Progenitor cell of endocrine pancreas (in vitro differentiated cells): Measurements from ENCODE around the gene NOS1AP. TPM values are rescaled to one million over a fixed set of nuclear protein-coding genes. Genes with fewer than 3 reads are reported as not detected.

Experiments
- DNase-seq: peaks from one replicate; pipeline ENCODE4 v3.0.0; 2021; ENCODE audit warnings: low spot score; ENCODE audit not compliant: unreplicated experiment
- H3K27ac Mint-ChIP-seq: 2 replicates; pipeline ENCODE4 v1.8.0; 2021; ENCODE audit warnings: mild to moderate bottlenecking, moderate library complexity, mixed read lengths
- H3K27me3 Mint-ChIP-seq: 2 replicates; pipeline ENCODE4 v1.8.0; 2021; ENCODE audit warnings: mixed read lengths
- H3K36me3 Mint-ChIP-seq: 2 replicates; pipeline ENCODE4 v1.8.0; 2022; ENCODE audit warnings: mixed read lengths; ENCODE audit not compliant: insufficient read depth
- H3K4me1 Mint-ChIP-seq: 2 replicates; pipeline ENCODE4 v1.8.0; 2021; ENCODE audit warnings: low read depth, mixed read lengths
- H3K4me3 Mint-ChIP-seq: 2 replicates; pipeline ENCODE4 v1.8.0; 2021; ENCODE audit warnings: low read depth, mild to moderate bottlenecking, moderate library complexity, mixed read lengths
- H3K9me3 Mint-ChIP-seq: 2 replicates; pipeline ENCODE4 v1.8.0; 2021; ENCODE audit warnings: low read depth, mixed read lengths
- total RNA-seq: library from RNA; stranded (reverse); gene quantifications from 2 replicates; pipeline ENCODE4 v1.2.1, GENCODE V29; 2021
- TF ChIP-seq, protein P1 (sequence below): fragments of 200-600 bp; sonication (generic); IDR thresholded peaks from one replicate; pipeline ENCODE4 v1.5.0; 2021; ENCODE audit warnings: antibody characterized with exemption, mild to moderate bottlenecking; ENCODE audit not compliant: unreplicated experiment

The NOS1AP gene
- total RNA-seq, 1 donor from 2014 or later: 5.6 TPM

DNA sequence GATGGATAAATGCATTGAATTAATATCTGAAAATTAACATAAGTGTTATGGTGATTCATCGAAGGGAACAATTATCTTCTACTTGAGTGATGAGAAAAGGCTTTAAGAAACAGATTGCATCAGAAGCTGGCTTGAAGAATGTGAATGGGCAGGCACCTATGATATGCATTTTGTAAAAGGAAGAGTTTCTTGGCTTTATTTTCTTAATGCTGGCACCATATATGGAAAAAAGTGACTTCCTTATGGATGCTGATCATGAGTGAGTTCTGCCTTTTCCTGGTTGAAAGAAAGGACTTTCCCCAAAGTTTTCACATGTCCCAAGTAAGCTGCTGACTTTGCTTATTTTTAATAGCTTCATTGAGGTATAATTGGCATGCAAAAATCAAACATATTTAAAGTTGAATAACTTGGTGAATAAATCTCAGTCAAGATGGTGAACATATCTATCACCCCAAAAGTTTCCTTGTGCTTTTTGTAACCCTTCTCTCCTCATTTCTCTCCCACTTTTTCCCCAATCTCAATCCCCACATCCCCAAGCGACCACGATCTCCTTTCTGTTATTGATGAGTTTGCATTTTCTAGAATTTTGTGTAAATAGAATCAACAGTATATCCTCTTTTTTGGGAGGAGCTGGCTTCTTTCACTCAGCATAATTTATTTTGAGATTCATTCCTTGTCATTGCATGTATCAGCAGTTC lies 233.0 kb downstream of the NOS1AP start:
- TF ChIP-seq, protein P1, sequence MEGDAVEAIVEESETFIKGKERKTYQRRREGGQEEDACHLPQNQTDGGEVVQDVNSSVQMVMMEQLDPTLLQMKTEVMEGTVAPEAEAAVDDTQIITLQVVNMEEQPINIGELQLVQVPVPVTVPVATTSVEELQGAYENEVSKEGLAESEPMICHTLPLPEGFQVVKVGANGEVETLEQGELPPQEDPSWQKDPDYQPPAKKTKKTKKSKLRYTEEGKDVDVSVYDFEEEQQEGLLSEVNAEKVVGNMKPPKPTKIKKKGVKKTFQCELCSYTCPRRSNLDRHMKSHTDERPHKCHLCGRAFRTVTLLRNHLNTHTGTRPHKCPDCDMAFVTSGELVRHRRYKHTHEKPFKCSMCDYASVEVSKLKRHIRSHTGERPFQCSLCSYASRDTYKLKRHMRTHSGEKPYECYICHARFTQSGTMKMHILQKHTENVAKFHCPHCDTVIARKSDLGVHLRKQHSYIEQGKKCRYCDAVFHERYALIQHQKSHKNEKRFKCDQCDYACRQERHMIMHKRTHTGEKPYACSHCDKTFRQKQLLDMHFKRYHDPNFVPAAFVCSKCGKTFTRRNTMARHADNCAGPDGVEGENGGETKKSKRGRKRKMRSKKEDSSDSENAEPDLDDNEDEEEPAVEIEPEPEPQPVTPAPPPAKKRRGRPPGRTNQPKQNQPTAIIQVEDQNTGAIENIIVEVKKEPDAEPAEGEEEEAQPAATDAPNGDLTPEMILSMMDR: no peak
- H3K27me3 Mint-ChIP-seq: no peaks in the 10 kb centered on the region
- H3K36me3 Mint-ChIP-seq: no peaks in the 10 kb centered on the region
- DNase-seq: no peak
- H3K27ac Mint-ChIP-seq: no peak overlapping the region
- peaks cover 3% of the 10 kb centered on the region for H3K9me3 Mint-ChIP-seq
- H3K4me3 Mint-ChIP-seq: no peak overlapping the region
- peaks cover 3% of the 10 kb centered on the region for H3K4me1 Mint-ChIP-seq

- Mint-ChIP-seq H3K9me3 (peaks cover 3% of the 10 kb centered on the region), H3K27me3 (no peaks in the 10 kb centered on the region), H3K4me3 (no peak overlapping the region), H3K36me3 (no peaks in the 10 kb centered on the region), H3K27ac (no peak overlapping the region), H3K4me1 (peaks cover 3% of the 10 kb centered on the region)
- no peak for DNase-seq
- TF ChIP-seq, protein P1: no peak
These were observed 233.5 kb downstream of the NOS1AP start for GRCh38 chr1:162303004-162303344.

- Mint-ChIP-seq H3K27ac (no peak overlapping the region), H3K36me3 (no peaks in the 10 kb centered on the region), H3K27me3 (no peaks in the 10 kb centered on the region), H3K4me1 (peaks cover 3% of the 10 kb centered on the region), H3K4me3 (no peak overlapping the region), H3K9me3 (peaks cover 3% of the 10 kb centered on the region)
- DNase-seq: no peak
- TF ChIP-seq, protein P1: no peak
These were observed 235.2 kb downstream of the NOS1AP start for GRCh38 chr1:162304736-162305135.

GRCh38 chr1:162305969-162306368 lies 236.5 kb downstream of the NOS1AP start:
- no peaks in the 10 kb centered on the region for H3K27me3 Mint-ChIP-seq
- H3K36me3 Mint-ChIP-seq: no peaks in the 10 kb centered on the region
- no peak overlapping the region for H3K27ac Mint-ChIP-seq
- TF ChIP-seq, protein P1: no peak
- H3K4me3 Mint-ChIP-seq: no peak overlapping the region
- peaks cover 3% of the 10 kb centered on the region for H3K9me3 Mint-ChIP-seq
- peaks cover 3% of the 10 kb centered on the region for H3K4me1 Mint-ChIP-seq
- DNase-seq: no peak

GRCh38 chr1:162310337-162310736 lies 240.8 kb downstream of the NOS1AP start:
- Mint-ChIP-seq H3K27me3 (no peaks in the 10 kb centered on the region), H3K27ac (no peak overlapping the region), H3K4me3 (no peak overlapping the region), H3K9me3 (peaks cover 3% of the 10 kb centered on the region), H3K36me3 (no peaks in the 10 kb centered on the region), H3K4me1 (peaks cover 3% of the 10 kb centered on the region)
- TF ChIP-seq, protein P1: no peak
- DNase-seq: no peak
